Chondrocyte (in vitro differentiated cells): ENCODE results near the gene RARA. TPM values are rescaled to one million over a fixed set of nuclear protein-coding genes. Genes with fewer than 3 reads are reported as not detected.
A peak's percentile ranks its signal among the peaks of the same experiment; 100 is the strongest.

Source experiments
- DNase-seq: peaks from one replicate; pipeline ENCODE4 v3.0.0; 2021; ENCODE audit warnings: mixed read lengths, low spot score
- H3K27ac Mint-ChIP-seq: one replicate; pipeline ENCODE4 v1.8.0; 2021; ENCODE audit warnings: mild to moderate bottlenecking, moderate library complexity, mixed read lengths; ENCODE audit not compliant: unreplicated experiment
- H3K27me3 Mint-ChIP-seq: 2 replicates; pipeline ENCODE4 v1.8.0; 2021; ENCODE audit warnings: low read depth, mixed read lengths
- H3K36me3 Mint-ChIP-seq: 2 replicates; pipeline ENCODE4 v1.8.0; 2021; ENCODE audit warnings: low read depth, mixed read lengths
- H3K4me1 Mint-ChIP-seq: 2 replicates; pipeline ENCODE4 v1.8.0; 2021; ENCODE audit warnings: low read depth, mild to moderate bottlenecking, mixed read lengths
- H3K4me3 Mint-ChIP-seq: one replicate; pipeline ENCODE4 v1.8.0; 2021; ENCODE audit warnings: mild to moderate bottlenecking, moderate library complexity, mixed read lengths; ENCODE audit not compliant: unreplicated experiment
- H3K9me3 Mint-ChIP-seq: 2 replicates; pipeline ENCODE4 v1.8.0; 2021; ENCODE audit warnings: low read depth, mixed read lengths
- total RNA-seq: library from RNA; stranded (reverse); gene quantifications from 3 replicates; pipeline ENCODE4 v1.2.1, GENCODE V29; 2021
- TF ChIP-seq, protein P1 (sequence below): fragments of 200-600 bp; sonication (generic); IDR thresholded peaks from 2 replicates; pipeline ENCODE4 v1.5.0; 2021; ENCODE audit warnings: antibody characterized with exemption, mild to moderate bottlenecking, moderate library complexity

RARA gene
- total RNA-seq, 1 donor from 2014 or later, result 59.2 TPM

DNA sequence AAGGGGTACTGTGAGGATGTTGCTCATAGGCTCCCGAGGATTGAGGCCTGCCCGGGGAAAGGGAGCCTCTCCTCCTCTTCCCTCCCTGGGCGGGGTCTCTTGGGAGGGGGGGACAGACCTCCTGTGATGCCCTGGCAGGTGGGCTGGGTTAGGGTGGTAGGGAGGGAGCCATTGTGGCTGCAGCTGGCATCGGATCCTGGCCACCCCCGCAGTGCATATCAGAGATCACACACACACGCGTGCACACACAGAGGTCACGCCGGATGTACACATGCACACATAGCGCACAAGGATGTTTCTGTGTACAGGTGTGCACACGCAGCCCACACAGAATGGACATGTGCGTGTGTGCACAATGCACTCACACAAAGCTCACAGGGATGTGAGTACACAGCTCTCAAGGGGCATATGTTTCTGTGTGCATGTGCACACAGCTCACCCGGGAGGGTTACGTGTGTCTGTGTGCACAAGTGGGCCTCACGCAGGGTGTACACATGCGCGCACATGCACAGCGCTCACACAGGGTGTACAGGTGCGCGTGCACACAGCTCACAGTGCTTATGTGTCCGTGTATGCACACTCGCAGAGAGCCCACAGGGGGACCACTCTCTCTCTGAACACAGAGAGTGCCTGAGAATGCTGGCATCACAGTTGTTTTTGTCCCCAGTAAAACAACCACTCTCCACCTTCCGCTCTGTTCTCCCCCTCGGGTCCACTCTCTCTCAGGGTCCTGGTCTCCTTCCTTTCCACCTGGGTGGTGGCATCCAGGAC is 53.1 kb downstream of the RARA start:
- H3K4me1 Mint-ChIP-seq, result peaks cover 20% of the 10 kb centered on the region
- H3K27ac Mint-ChIP-seq, result no peak overlapping the region
- DNase-seq, result no peak
- H3K4me3 Mint-ChIP-seq, result peak overlapping the region; percentile 62
- TF ChIP-seq, protein P1, sequence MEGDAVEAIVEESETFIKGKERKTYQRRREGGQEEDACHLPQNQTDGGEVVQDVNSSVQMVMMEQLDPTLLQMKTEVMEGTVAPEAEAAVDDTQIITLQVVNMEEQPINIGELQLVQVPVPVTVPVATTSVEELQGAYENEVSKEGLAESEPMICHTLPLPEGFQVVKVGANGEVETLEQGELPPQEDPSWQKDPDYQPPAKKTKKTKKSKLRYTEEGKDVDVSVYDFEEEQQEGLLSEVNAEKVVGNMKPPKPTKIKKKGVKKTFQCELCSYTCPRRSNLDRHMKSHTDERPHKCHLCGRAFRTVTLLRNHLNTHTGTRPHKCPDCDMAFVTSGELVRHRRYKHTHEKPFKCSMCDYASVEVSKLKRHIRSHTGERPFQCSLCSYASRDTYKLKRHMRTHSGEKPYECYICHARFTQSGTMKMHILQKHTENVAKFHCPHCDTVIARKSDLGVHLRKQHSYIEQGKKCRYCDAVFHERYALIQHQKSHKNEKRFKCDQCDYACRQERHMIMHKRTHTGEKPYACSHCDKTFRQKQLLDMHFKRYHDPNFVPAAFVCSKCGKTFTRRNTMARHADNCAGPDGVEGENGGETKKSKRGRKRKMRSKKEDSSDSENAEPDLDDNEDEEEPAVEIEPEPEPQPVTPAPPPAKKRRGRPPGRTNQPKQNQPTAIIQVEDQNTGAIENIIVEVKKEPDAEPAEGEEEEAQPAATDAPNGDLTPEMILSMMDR, result no peak
- H3K27me3 Mint-ChIP-seq, result no peaks in the 10 kb centered on the region
- no peaks in the 10 kb centered on the region for H3K9me3 Mint-ChIP-seq
- H3K36me3 Mint-ChIP-seq, result no peaks in the 10 kb centered on the region

DNA sequence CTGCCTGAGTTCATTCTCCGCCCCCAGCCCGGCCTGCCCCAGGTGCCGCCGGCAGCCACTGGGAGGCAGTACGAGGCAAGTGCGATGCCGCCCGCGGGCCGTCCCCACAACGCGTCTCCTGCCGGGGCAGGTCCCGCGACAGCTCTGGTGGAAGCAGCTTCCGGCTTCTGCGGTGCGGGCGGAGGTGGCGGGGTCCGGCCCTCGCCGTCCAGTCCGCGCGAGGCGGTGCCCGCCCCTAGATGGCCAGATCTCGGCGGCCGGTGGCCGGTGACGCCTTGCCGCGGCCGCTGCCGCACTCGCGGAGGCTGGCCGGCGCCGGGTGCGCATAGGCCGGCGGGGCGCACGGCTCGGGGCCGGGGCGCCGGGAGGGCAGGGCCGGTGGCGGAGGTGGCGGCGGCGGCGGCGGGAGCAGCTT is 53.7 kb downstream of the RARA start:
- TF ChIP-seq, protein P1, result peak; percentile 87
- DNase-seq, result no peak
- no peaks in the 10 kb centered on the region for H3K9me3 Mint-ChIP-seq
- H3K27ac Mint-ChIP-seq, result no peak overlapping the region
- peaks cover 17% of the 10 kb centered on the region for H3K4me1 Mint-ChIP-seq
- H3K4me3 Mint-ChIP-seq, result peak overlapping the region; percentile 75
- H3K36me3 Mint-ChIP-seq, result no peaks in the 10 kb centered on the region
- no peaks in the 10 kb centered on the region for H3K27me3 Mint-ChIP-seq

- TF ChIP-seq, protein P1, result no peak
- Mint-ChIP-seq H3K4me1 (peaks cover 14% of the 10 kb centered on the region), H3K9me3 (no peaks in the 10 kb centered on the region), H3K27ac (peak overlapping the region; percentile 13), H3K36me3 (no peaks in the 10 kb centered on the region), H3K27me3 (no peaks in the 10 kb centered on the region), H3K4me3 (peak overlapping the region; percentile 75)
- peak; percentile 90 for DNase-seq
Measured at GRCh38 chr17:40363111-40363827, 54.3 kb downstream of the RARA start.

DNA sequence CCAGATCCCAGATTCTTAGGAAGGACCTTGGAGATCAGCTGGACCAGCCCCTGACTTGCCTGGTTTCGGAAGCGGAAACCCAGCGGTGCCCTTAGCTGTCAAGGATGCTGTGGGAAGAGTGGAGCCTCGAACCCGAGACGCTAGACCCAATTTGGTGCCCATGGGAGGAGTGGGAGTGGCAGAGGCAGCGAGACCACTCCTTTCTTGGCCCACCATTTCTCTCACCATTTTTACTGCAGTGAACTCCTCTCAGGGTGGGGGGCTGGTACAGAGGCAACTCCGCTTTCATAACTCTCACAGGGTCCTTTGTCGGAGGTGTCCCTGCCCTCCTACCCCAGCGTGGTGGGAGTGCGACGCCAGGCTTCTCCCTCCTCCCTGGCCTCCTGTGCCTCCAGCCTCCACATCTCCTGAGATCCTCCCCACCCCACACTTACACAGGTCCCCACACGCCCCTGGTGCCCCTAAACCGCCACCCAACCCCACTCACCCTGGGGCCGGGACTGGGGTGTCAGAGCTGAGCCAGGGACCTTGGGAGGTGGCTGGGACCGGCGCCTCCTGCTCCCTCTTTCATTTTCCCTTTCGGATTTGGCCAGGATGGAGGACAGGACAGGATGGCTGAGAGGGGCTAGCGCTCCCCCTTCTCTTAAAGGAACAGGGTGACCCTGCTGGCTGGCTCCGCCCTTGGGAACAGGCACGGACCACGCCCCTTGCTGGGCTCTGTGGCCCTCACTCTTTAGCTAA is 55.3 kb downstream of the RARA start, which contains the start of gene GJD3:
TSS of gene GJD3 (minus strand) at position 617 of the 741 bp plus-strand sequence. CDS start 922 bp downstream, outside the sequence.
- H3K36me3 Mint-ChIP-seq, result no peaks in the 10 kb centered on the region
- peak; percentile 72 for DNase-seq
- TF ChIP-seq, protein P1, result no peak
- no peak within 1 kb of the TSS for H3K27ac Mint-ChIP-seq
- H3K27me3 Mint-ChIP-seq, result no peaks in the 10 kb centered on the region
- peak within 1 kb of the TSS; percentile 75 for H3K4me3 Mint-ChIP-seq
- H3K9me3 Mint-ChIP-seq, result no peaks in the 10 kb centered on the region
- peaks cover 10% of the 10 kb centered on the region for H3K4me1 Mint-ChIP-seq

DNA sequence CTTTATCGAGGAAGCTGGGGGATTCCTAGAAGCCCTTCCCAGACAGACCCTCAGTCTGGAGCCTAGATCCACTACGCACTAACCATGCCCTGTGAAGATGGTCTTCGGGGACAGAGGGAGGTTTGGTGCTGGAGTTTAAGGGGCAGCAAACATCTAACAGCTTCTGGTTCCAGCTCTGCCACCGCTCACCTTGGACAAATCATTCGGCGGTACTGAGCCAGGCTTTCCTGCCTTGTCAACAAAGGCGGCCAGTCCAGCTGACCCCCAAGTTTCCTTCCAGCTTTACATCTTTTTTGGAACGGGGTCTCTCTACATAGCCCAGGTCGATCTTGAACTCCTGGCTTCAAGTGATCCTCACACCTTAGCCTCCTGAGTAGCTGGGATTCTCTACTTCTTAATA is 55.9 kb downstream of the RARA start:
- Mint-ChIP-seq H3K4me3 (peak overlapping the region; percentile 36), H3K27ac (no peak overlapping the region), H3K36me3 (no peaks in the 10 kb centered on the region), H3K27me3 (no peaks in the 10 kb centered on the region), H3K9me3 (no peaks in the 10 kb centered on the region), H3K4me1 (peaks cover 10% of the 10 kb centered on the region)
- TF ChIP-seq, protein P1, result no peak
- peak; percentile 12 for DNase-seq
